SK-MEL-5 (cell line): Measurements from ENCODE around the gene CTTN. TPM values are rescaled to one million over a fixed set of nuclear protein-coding genes. Genes with fewer than 3 reads are reported as not detected.

Experiments
- DNase-seq: peaks from one replicate; pipeline ENCODE4 v3.0.0-alpha.2; 2016; ENCODE audit warnings: low read depth, low spot score
- in situ Hi-C: cut with HindIII; loops from 2 replicates; pipeline ENCODE4 v1.10.0; 2016; ENCODE audit warnings: low sequenced_read_pairs, high pct_unique_total_duplicates, low pct_unique_long_range_greater_than_20kb
- total RNA-seq: library from RNA; depleted of rRNA; stranded (reverse); fragments of >200 nt; shearing (Covaris generic); gene quantifications from 2 replicates; pipeline ENCODE4 v1.2.3, GENCODE V29; 2014; rRNA removed

The CTTN gene
- total RNA-seq, 1 experiment from 2014 or later, result 651 TPM

- in situ Hi-C loops, result no loop called here
- no peak for DNase-seq
Observed at GRCh38 chr11:70476669-70477068, 78.3 kb downstream of the CTTN start.

GRCh38 chr11:70477176-70477575 lies 78.8 kb downstream of the CTTN start:
- in situ Hi-C loops, result no loop called here

GRCh38 chr11:70477609-70478008 lies 79.3 kb downstream of the CTTN start:
- in situ Hi-C loops, result no loop called here
- DNase-seq, result peak; percentile 82

More at GRCh38 chr11:70477176-70477575, 78.8 kb downstream of the CTTN start:
- DNase-seq, result no peak

GRCh38 chr11:70478166-70478890 lies 80.0 kb downstream of the CTTN start:
- no peak for DNase-seq
- in situ Hi-C loops, result no loop called here

- DNase-seq, result no peak
- in situ Hi-C loops, result no loop called here
Observed at GRCh38 chr11:70480711-70481110, 82.4 kb downstream of the CTTN start.

GRCh38 chr11:70481625-70482528 lies 83.5 kb downstream of the CTTN start:
- in situ Hi-C loops, result no loop called here
- no peak for DNase-seq

- no peak for DNase-seq
- in situ Hi-C loops, result no loop called here
Observed at GRCh38 chr11:70482529-70482917, 84.2 kb downstream of the CTTN start.

- in situ Hi-C loops, result no loop called here
- peak; percentile 57 for DNase-seq
Observed at GRCh38 chr11:70483077-70483861, 84.9 kb downstream of the CTTN start.

- DNase-seq, result no peak
- in situ Hi-C loops, result no loop called here
Observed at GRCh38 chr11:70483917-70484316, 85.6 kb downstream of the CTTN start.

- DNase-seq, result no peak
- in situ Hi-C loops, result no loop called here
Observed at GRCh38 chr11:70485326-70486025, 87.1 kb downstream of the CTTN start.

- no peak for DNase-seq
- in situ Hi-C loops, result no loop called here
Observed at GRCh38 chr11:70486026-70486415, 87.7 kb downstream of the CTTN start.

Other genes with a start within 250 kb of the CTTN start
- gene FADD, start 195.2 kb upstream of the CTTN start, total RNA-seq, result 175 and 183 TPM in 2 replicates
- 120 and 134 TPM in 2 replicates for gene PPFIA1, start 127.8 kb upstream of the CTTN start, total RNA-seq